Lower leg skin (tissue), 4 donors: ENCODE data around the gene GABBR2. TPM values are rescaled to one million over a fixed set of nuclear protein-coding genes. Genes with fewer than 3 reads are reported as not detected.

Experiments used
- DNase-seq, 2 donors: peaks; one replicate each; pipeline ENCODE4 v3.0.0-alpha.2; 2019; ENCODE audit warnings: low spot score in 2 of 2
- H3K4me3 ChIP-seq: fragments of 200-600 bp; sonication (generic); 2 replicates; pipeline ENCODE4 v1.5.1; 2017; ENCODE audit warnings: mild to moderate bottlenecking, low read depth; ENCODE audit not compliant: poor library complexity, severe bottlenecking
- CTCF ChIP-seq, 3 donors: fragments of 450-650 bp; IDR thresholded peaks; one replicate each; pipeline ENCODE4 v1.5.1; 2016; ENCODE audit warnings: antibody characterized with exemption in 3 of 3, mild to moderate bottlenecking in 3 of 3, moderate library complexity in 2 of 3
- POLR2A ChIP-seq, 2 donors: fragments of 450-650 bp; IDR thresholded peaks; one replicate each; pipeline ENCODE4 v1.6.1; 2016 to 2017; ENCODE audit warnings: antibody characterized with exemption in 2 of 2, mild to moderate bottlenecking in 1 of 2, moderate library complexity in 1 of 2
- WGBS, 2 donors: methylation state at CpG; one replicate each; pipeline ENCODE4 v1.1.5; 2018; 5-methylcytosine and 5-hydroxymethylcytosine counted together
- intact Hi-C: fragments of 100-400 bp; cut with DNase I; formaldehyde crosslinking; loops from one replicate; pipeline ENCODE4 v1.15.0; 2023; ENCODE audit warnings: low total_unique reads
- total RNA-seq, 4 donors: library from RNA; depleted of rRNA; stranded (reverse); fragments of >200 nt; gene quantifications; one replicate each; pipeline ENCODE4 v1.1.0, GENCODE V29; 2016

Gene GABBR2
- total RNA-seq, 4 donors from 2014 or later = 0.23 to 4.2 TPM; not detected in 2

- 70 to 86% methylated on average over 8 of the region's 8 CpGs for WGBS, 2 donors
Observed at GRCh38 chr9:98552331-98552730, 156.4 kb downstream of the GABBR2 start.

DNA sequence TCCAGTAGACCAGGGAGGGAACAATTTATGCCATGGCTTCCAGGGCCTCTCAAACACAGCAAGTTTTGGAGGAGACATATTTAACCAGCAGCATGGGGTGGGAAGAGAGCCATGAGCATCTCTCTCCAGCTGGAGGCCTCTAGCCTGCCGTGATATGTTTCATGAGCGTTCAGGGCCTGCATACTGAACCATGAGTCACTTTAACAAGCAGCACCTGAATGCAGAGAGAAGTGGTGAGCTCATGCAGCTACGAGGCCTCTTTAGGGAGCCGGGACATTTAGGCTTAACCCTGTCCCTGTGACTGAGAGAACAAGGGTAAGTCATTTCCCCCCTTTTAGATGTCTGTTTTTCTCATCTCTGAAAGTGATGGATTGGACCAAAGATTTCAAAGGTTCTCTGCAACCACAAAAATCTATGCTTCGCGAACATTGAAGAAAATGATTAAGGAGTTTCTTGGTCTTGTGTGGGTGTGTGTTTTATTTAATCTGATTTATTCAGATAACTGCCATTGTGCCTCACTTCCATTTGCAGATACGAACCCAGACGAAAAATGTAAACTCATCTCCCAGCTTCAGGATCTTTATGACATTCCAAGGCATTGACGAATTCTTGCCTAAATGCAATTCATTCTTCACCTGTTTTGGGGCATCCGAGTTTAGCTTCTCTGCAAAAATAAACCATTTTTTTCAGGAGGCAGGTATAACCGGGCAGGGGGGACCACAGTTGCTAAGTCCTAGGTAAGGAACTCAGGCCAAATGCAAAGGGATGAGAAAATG is 157.0 kb downstream of the GABBR2 start:
- H3K4me3 ChIP-seq = no peak overlapping the region
- TF ChIP-seq CTCF (IDR thresholded peaks at IDR 0.05) = no peak
- intact Hi-C loops = no loop called here
- WGBS, 2 donors = 69 to 80% methylated on average over 11 of the region's 11 CpGs
- peak; percentile 5 to 15 for DNase-seq

More at GRCh38 chr9:98552331-98552730, 156.4 kb downstream of the GABBR2 start:
- DNase-seq = peak in 1 of 2 donors; percentile 54
- intact Hi-C loops = no loop called here
- no peak overlapping the region for H3K4me3 ChIP-seq
- TF ChIP-seq POLR2A (IDR thresholded peaks at IDR 0.05) (no peak), CTCF (IDR thresholded peaks at IDR 0.05) (no peak)

DNA sequence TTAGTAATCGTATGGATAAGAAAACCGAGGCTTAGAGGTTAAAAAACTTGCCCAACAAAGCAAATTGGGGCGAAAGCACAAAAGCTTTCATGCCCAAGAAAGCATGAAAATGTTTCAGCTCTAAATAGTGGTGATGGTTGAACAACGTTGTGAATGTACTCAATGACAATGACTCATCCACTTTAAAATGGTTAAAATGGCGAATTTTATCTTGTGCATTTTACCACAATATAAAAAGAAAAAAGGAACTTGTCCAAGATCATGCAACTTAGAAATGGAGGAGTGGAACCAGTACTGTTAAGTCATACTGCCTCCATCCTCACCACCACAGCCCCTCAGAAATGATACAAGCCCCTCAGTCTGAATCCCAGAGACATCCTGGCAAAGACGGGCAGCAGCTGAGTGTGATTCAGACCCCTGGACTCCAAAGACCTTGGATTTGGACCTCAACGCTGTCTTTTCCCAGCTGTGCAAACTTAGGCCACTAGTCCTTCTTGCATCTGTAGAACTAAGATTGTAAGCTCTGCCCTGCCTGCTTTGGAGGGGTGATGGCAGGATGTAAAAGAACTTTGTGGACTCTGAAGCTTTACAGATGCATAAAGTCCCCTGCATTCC is 158.4 kb downstream of the GABBR2 start:
- 79 to 82% methylated on average over 7 of the region's 7 CpGs for WGBS, 2 donors
- intact Hi-C loops = no loop called here
- peak in 1 of 2 donors; percentile 12 for DNase-seq
- TF ChIP-seq CTCF (IDR thresholded peaks at IDR 0.05) = no peak
- no peak for TF ChIP-seq POLR2A (IDR thresholded peaks at IDR 0.05)
- H3K4me3 ChIP-seq = no peak overlapping the region

DNA sequence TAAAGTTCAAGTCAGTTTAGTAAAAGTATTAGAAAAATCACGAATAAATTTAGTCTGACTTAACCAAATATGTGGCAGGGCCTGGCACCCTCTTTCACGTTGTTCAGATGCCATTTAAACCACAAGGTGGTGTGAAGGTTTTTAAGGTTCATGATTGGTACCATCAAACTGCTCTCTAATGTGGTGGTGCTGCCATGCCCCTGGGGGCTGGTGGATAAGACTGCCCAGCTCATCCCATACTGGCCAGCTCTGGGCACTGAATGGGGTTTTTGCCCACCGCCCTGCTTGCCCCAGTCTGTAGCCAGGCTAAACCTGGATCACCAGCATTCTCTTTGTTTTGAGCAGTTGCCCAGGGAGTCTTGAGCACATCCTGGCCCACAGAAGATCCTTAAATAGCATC is 159.3 kb downstream of the GABBR2 start:
- no peak for TF ChIP-seq CTCF (IDR thresholded peaks at IDR 0.05)
- TF ChIP-seq POLR2A (IDR thresholded peaks at IDR 0.05) = no peak

GRCh38 chr9:98547606-98548005 is 161.1 kb downstream of the GABBR2 start:
- no peak overlapping the region for H3K4me3 ChIP-seq
- intact Hi-C loops = no loop called here
- DNase-seq = no peak
- 94 to 100% methylated on average over 2 of the region's 2 CpGs for WGBS, 2 donors
- TF ChIP-seq POLR2A (IDR thresholded peaks at IDR 0.05) = no peak
- no peak for TF ChIP-seq CTCF (IDR thresholded peaks at IDR 0.05)

More for the DNA sequence above, 159.3 kb downstream of the GABBR2 start:
- intact Hi-C loops = no loop called here
- 83% methylated on average over 3 of the region's 3 CpGs for WGBS, 2 donors
- no peak overlapping the region for H3K4me3 ChIP-seq
- DNase-seq = peak in 1 of 2 donors; percentile 46
